Osteoblast (primary cell): ENCODE data around the gene ITPRIPL1. TPM values are rescaled to one million over a fixed set of nuclear protein-coding genes. Genes with fewer than 3 reads are reported as not detected.

Experiments used
- DNase-seq: peaks from one replicate; pipeline ENCODE4 v3.0.0; 2011; ENCODE audit warnings: low spot score, mixed read lengths; ENCODE audit not compliant: insufficient read length; ENCODE audit errors: missing footprints
- H2AFZ ChIP-seq: 2 replicates; pipeline ENCODE4 v1.6.0; 2011; ENCODE audit warnings: mild to moderate bottlenecking, low read length
- H3K27ac ChIP-seq: 2 replicates; pipeline ENCODE4 v1.5.1; 2011; ENCODE audit warnings: mild to moderate bottlenecking, low read depth, low read length, moderate library complexity
- H3K27me3 ChIP-seq: 2 replicates; pipeline ENCODE4 v1.6.0; 2012; ENCODE audit warnings: mild to moderate bottlenecking, control low read depth, inconsistent platforms, low read length, moderate library complexity; ENCODE audit not compliant: insufficient read depth
- H3K36me3 ChIP-seq: 2 replicates; pipeline ENCODE4 v1.5.1; 2011; ENCODE audit warnings: mild to moderate bottlenecking, low read length, control low read depth, moderate library complexity; ENCODE audit not compliant: insufficient read depth
- H3K4me1 ChIP-seq: 2 replicates; pipeline ENCODE4 v1.5.1; 2011; ENCODE audit warnings: mild to moderate bottlenecking, low read length, control low read depth, moderate library complexity; ENCODE audit not compliant: insufficient read depth
- H3K4me2 ChIP-seq: 2 replicates; pipeline ENCODE4 v1.6.0; 2011; ENCODE audit warnings: mild to moderate bottlenecking, low read length; ENCODE audit not compliant: insufficient read depth
- H3K4me3 ChIP-seq: fragments of 200-600 bp; sonication (generic); 3 replicates; pipeline ENCODE4 v1.5.1; 2012; ENCODE audit warnings: mild to moderate bottlenecking, low read length, inconsistent platforms; ENCODE audit not compliant: insufficient read depth
- H3K79me2 ChIP-seq: 2 replicates; pipeline ENCODE4 v1.6.0; 2012; ENCODE audit warnings: mild to moderate bottlenecking, low read length, control low read depth, inconsistent platforms; ENCODE audit not compliant: insufficient read depth
- H3K9me3 ChIP-seq: 2 replicates; pipeline ENCODE4 v1.5.1; 2011; ENCODE audit warnings: low read depth, low read length, control low read depth
- H4K20me1 ChIP-seq: 2 replicates; pipeline ENCODE4 v1.6.0; 2012; ENCODE audit warnings: mild to moderate bottlenecking, low read length, control low read depth; ENCODE audit not compliant: insufficient read depth
- total RNA-seq: library from RNA; depleted of rRNA; stranded (reverse); fragments of >200 nt; gene quantifications from 2 replicates; pipeline ENCODE4 v1.2.3, GENCODE V29; 2012
- TF ChIP-seq, protein P1 (sequence below): IDR thresholded peaks from 2 replicates; pipeline ENCODE4 v1.5.1; 2011; ENCODE audit warnings: mild to moderate bottlenecking, low read depth, low read length, moderate library complexity; ENCODE audit errors: extremely low read depth

The ITPRIPL1 gene
- total RNA-seq, 1 donor: 1.4 TPM

DNA sequence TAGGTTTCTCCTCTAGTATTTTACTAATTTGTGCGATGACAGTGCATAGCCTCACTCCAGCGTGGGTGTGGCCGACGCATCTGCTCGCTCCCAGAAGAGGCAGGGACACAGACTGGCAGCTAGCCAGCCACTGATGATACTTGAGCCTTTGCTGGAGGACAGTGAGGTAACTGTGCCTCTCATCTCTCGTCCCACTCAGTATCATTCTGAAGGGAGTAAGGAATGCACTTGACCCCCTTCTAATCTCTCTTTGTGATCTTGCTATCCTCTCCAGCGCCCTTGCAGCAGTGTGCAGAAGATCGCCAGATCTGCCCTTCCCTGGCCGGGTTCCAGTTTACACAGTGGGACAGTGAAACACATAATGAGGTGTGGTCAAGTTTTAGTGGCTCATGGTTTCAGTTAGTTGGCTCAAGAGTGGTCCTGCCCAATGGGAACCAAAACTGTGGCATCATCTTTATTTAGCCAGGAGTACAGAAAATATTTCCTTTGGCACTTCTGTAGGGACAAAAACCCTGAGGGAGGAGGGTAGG, 28.0 kb downstream of the ITPRIPL1 start:
- peak overlapping the region; percentile 49 for H3K4me3 ChIP-seq

DNA sequence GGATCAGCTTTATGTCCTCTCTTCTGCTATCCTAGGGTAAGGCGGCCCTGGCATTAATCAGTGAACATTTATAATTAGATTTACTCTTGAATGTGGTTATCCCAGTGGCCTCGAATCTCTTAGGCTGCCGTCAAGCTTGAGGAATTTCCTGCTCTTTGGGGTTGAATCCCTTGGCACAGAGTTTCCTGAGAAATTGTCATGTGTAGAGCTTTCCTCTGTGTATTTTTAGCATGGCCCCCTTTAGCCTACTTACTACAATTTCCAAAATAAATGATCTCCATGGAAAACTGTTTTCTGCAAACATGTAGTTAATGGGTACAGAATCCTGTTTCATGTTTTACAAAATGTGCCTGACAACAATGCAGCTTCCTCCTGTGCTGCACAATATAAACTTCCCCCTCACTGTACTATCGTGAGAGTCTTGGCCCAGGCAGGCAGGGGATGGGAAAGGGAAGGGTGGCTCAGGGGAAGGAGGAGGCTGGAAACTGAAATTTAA, 28.5 kb downstream of the ITPRIPL1 start:
- Histone ChIP-seq H3K27me3 (no peaks in the 10 kb centered on the region), H3K4me1 (peaks cover 22% of the 10 kb centered on the region), H3K36me3 (peaks cover 7% of the 10 kb centered on the region), H3K9me3 (no peaks in the 10 kb centered on the region), H4K20me1 (no peaks in the 10 kb centered on the region), H3K4me2 (peak overlapping the region; percentile 68), H3K79me2 (no peaks in the 10 kb centered on the region), H2AFZ (peak overlapping the region; percentile 71), H3K4me3 (peak overlapping the region; percentile 49), H3K27ac (peak overlapping the region; percentile 65)
- DNase-seq: no peak
- TF ChIP-seq, protein P1, sequence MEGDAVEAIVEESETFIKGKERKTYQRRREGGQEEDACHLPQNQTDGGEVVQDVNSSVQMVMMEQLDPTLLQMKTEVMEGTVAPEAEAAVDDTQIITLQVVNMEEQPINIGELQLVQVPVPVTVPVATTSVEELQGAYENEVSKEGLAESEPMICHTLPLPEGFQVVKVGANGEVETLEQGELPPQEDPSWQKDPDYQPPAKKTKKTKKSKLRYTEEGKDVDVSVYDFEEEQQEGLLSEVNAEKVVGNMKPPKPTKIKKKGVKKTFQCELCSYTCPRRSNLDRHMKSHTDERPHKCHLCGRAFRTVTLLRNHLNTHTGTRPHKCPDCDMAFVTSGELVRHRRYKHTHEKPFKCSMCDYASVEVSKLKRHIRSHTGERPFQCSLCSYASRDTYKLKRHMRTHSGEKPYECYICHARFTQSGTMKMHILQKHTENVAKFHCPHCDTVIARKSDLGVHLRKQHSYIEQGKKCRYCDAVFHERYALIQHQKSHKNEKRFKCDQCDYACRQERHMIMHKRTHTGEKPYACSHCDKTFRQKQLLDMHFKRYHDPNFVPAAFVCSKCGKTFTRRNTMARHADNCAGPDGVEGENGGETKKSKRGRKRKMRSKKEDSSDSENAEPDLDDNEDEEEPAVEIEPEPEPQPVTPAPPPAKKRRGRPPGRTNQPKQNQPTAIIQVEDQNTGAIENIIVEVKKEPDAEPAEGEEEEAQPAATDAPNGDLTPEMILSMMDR: no peak

More for the DNA sequence above, 28.0 kb downstream of the ITPRIPL1 start:
- Histone ChIP-seq H4K20me1 (no peaks in the 10 kb centered on the region), H3K27me3 (no peaks in the 10 kb centered on the region), H3K79me2 (no peaks in the 10 kb centered on the region), H2AFZ (peak overlapping the region; percentile 4), H3K4me2 (peak overlapping the region; percentile 68), H3K4me1 (peaks cover 22% of the 10 kb centered on the region), H3K27ac (peak overlapping the region; percentile 65), H3K36me3 (peaks cover 7% of the 10 kb centered on the region), H3K9me3 (no peaks in the 10 kb centered on the region)
- DNase-seq: peak; percentile 85
- TF ChIP-seq, protein P1: no peak

DNA sequence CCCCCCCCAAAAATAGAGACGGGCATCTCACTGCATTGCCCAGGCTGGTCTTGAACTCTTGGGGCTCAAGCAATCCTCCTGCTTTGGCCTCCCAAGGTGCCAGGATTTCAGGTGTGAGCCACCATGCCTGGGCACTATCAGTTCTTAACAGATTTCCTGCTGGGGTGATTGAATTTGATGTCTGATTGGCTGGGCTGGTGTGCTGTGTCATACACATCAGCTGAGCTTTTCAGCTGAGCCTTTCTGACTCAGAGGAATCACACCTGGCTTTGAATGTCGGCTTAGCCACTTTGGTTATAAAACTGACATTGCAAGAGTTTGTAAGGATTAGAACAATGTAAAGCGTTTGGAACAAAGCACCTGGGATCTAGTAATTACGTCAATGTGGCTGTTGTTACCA, 29.4 kb downstream of the ITPRIPL1 start:
- H3K36me3 ChIP-seq: peaks cover 13% of the 10 kb centered on the region
- TF ChIP-seq, protein P1: no peak
- DNase-seq: no peak
- no peaks in the 10 kb centered on the region for H4K20me1 ChIP-seq
- H3K27ac ChIP-seq: peak overlapping the region; percentile 65
- H3K4me1 ChIP-seq: peaks cover 22% of the 10 kb centered on the region
- H3K4me3 ChIP-seq: no peak overlapping the region
- H2AFZ ChIP-seq: no peak overlapping the region
- H3K4me2 ChIP-seq: no peak overlapping the region
- no peaks in the 10 kb centered on the region for H3K9me3 ChIP-seq
- no peaks in the 10 kb centered on the region for H3K27me3 ChIP-seq
- H3K79me2 ChIP-seq: no peaks in the 10 kb centered on the region

DNA sequence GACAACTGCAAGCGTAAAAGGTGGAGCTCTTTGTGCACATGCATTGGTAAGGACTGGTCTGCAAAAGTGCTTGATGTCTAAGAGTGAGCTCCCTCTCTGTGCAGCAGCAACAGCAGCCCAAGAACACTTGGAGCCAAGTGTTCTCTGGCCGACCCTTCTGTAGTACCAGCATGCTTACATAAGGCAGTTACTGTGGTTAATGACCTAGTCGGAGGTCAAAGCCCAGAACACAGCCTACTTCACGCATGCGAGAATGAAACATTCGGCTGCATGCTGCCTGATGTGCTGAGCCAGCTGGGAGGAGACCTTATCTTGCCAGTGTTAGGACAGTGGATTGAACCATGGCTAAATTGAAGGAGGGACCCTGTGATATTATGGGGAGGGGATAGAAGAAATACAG, 31.8 kb downstream of the ITPRIPL1 start:
- peaks cover 13% of the 10 kb centered on the region for H3K36me3 ChIP-seq
- no peaks in the 10 kb centered on the region for H3K9me3 ChIP-seq
- no peak overlapping the region for H3K27ac ChIP-seq
- no peak for DNase-seq
- H2AFZ ChIP-seq: peak overlapping the region; percentile 46
- H3K79me2 ChIP-seq: no peaks in the 10 kb centered on the region
- H3K4me2 ChIP-seq: no peak overlapping the region
- H3K27me3 ChIP-seq: no peaks in the 10 kb centered on the region
- no peaks in the 10 kb centered on the region for H4K20me1 ChIP-seq
- H3K4me3 ChIP-seq: no peak overlapping the region
- peaks cover 22% of the 10 kb centered on the region for H3K4me1 ChIP-seq
- TF ChIP-seq, protein P1: no peak
